ENCODE measurements around the gene KLK15.
A peak's percentile ranks its signal among the peaks of the same experiment; 100 is the strongest.
"Not testable (repeated sequence)": the region's sequence is repeated elsewhere in the genome, so short reads cannot be mapped to it uniquely, and the experiment has no call there.

Gene KLK15

GRCh38 chr19:50820549-50821247 is 12.7 kb downstream of the KLK15 start:
- DNase-seq (ENCODE audit: low spot score) = no peak

GRCh38 chr19:50820086-50820485 is 13.3 kb downstream of the KLK15 start:
- no peak for DNase-seq (ENCODE audit: low spot score)

- DNase-seq (ENCODE audit: low spot score) = no peak
Measured at GRCh38 chr19:50819636-50820035, 13.7 kb downstream of the KLK15 start.

- DNase-seq (ENCODE audit: low spot score) = no peak
Measured at GRCh38 chr19:50818859-50819472, 14.4 kb downstream of the KLK15 start.

- DNase-seq (ENCODE audit: low spot score) = no peak
Measured at GRCh38 chr19:50817941-50818858, 15.2 kb downstream of the KLK15 start.

GRCh38 chr19:50815439-50815838 is 17.9 kb downstream of the KLK15 start:
- DNase-seq (ENCODE audit: low spot score) = no peak

- no peak for DNase-seq (ENCODE audit: low spot score)
Measured at GRCh38 chr19:50814883-50815282, 18.5 kb downstream of the KLK15 start.

GRCh38 chr19:50812474-50812873 is 20.9 kb downstream of the KLK15 start:
- no peak for DNase-seq (ENCODE audit: low spot score)

GRCh38 chr19:50811622-50812238 is 21.6 kb downstream of the KLK15 start:
- DNase-seq (ENCODE audit: low spot score) = not testable (repeated sequence)

GRCh38 chr19:50808856-50809255 is 24.5 kb downstream of the KLK15 start:
- no peak for DNase-seq (ENCODE audit: low spot score)

- peak; percentile 98 for DNase-seq (ENCODE audit: low spot score)
Measured at GRCh38 chr19:50804420-50805272, 28.7 kb downstream of the KLK15 start.

GRCh38 chr19:50803633-50804419 is 29.5 kb downstream of the KLK15 start:
- no peak for DNase-seq (ENCODE audit: low spot score)

- no peak for DNase-seq (ENCODE audit: low spot score)
Measured at GRCh38 chr19:50801107-50801506, 32.3 kb downstream of the KLK15 start.

GRCh38 chr19:50799547-50799851 is 33.9 kb downstream of the KLK15 start:
- DNase-seq (ENCODE audit: low spot score) = no peak

- no peak for DNase-seq (ENCODE audit: low spot score)
Measured at GRCh38 chr19:50798659-50799546, 34.5 kb downstream of the KLK15 start.

GRCh38 chr19:50797781-50798658 is 35.4 kb downstream of the KLK15 start:
- no peak for DNase-seq (ENCODE audit: low spot score)

- no peak for DNase-seq (ENCODE audit: low spot score)
Measured at GRCh38 chr19:50797429-50797780, 36.0 kb downstream of the KLK15 start.

GRCh38 chr19:50796634-50797428 is 36.5 kb downstream of the KLK15 start:
- DNase-seq (ENCODE audit: low spot score) = no peak
